Measurements from ENCODE around the gene DENND2D.

- TF ChIP-seq POLR2A (IDR thresholded peaks at IDR 0.05) (no peak), CTCF (IDR thresholded peaks at IDR 0.05) (no peak), POLR2AphosphoS5 (IDR thresholded peaks at IDR 0.05) (no peak), EP300 (IDR thresholded peaks at IDR 0.05) (no peak)
Observed at GRCh38 chr1:111202707-111203623, 2.5 kb upstream of the DENND2D start.

All from gastroesophageal sphincter (tissue), 3 donors.